GM18873 (cell line): Measurements from ENCODE around the gene CELF4.

ENCODE experiments used
- ATAC-seq: cut with Tn5 transposase; IDR thresholded peaks from one replicate; pipeline ENCODE4 v1.9.1; 2021; ENCODE audit warnings: mild to moderate bottlenecking, moderate library complexity, moderate number of reproducible peaks; ENCODE audit not compliant: unreplicated experiment, low FRiP score

Gene CELF4

GRCh38 chr18:37565101-37565976, at the start of gene CELF4:
Gene CELF4, minus strand, starts transcription at chr18:37565798.
- no peak for ATAC-seq

- no peak for ATAC-seq
Observed at GRCh38 chr18:37613253-37613565, 47.6 kb upstream of the CELF4 start.

DNA sequence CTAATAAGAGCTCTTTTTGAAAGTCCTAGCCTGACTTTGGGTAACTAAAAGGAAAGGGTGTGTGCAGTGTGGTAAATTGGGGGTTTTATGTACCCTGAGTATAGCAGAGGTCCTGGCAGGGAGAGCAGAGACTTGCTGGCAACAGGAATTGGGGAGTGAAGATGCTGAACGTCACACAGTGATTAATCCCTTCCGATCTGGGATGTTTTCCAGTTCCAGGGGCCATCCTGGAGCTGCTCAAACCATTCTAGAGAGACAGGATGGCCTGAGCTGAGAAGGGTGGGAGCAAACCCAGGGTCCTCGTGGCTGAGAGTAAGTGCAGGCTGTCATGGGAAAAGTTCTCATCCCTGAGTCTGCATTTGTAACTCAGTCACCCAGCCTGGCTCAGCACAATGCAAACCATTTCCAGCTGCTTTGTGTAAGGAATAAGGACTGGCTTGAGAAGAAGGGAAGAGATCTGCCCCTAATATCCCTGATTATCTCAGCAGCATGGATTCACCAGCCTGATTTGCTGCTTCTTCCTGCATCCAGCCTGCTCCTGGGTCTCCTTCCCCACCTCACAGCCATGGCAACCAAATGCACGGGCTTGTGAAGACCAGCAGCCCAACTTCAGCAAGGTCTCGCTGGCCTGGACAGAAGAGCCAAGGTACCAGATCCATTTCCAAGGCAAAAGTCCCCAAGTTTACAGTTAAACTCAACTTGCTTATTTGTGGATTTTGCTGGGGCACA, 47.1 kb upstream of the CELF4 start:
- ATAC-seq, result no peak

DNA sequence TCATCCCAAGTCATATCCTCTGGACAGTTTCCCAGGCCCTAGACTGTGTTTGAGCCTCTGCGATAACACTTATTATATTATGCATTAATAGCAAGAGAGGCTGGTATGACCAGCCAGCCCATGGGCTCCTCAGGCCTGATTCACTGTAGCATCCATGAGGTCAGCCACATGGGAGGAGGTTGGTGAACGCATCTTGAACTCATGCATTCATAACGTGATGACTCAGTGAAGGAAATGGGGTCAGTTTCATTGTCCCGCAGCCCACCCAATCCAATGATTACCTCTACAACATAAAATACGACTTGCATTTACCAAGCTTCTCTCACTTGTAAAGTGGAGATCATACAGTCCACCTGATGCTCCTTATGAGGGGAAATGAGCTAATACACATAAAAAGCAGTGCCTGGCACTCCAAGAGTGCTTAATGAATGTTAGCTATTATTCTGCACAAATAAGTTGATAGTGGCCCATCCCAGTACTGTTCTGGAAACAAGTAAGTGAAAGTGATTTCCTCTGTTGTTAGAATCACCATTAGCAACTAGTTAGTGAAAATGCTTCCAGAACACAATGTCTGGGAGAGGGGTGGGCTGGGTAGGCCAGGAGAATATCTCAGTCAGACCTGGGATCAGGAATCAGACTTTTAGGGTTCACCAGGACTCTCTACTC, 46.1 kb upstream of the CELF4 start:
- no peak for ATAC-seq

DNA sequence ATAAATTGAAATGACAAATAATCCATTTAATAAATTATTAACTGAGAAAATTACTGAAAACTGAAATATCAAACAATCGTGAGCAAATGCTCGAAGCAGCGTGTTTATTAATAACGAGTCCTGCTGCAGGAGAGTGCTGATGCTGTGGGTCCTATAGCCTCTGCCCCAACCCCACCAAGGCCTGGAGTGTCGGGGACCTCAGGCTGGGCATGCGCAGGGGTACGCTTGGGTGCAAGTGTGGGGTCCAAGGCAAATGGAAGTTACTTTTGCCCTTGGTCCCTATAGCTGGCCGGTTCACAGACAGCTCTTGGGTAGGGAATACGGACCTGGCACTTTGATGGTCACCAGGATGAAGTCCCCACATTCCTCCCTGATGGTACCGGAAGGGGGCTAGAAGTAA, 43.3 kb upstream of the CELF4 start:
- ATAC-seq, result no peak

- no peak for ATAC-seq
Observed at GRCh38 chr18:37607281-37607680, 41.7 kb upstream of the CELF4 start.

DNA sequence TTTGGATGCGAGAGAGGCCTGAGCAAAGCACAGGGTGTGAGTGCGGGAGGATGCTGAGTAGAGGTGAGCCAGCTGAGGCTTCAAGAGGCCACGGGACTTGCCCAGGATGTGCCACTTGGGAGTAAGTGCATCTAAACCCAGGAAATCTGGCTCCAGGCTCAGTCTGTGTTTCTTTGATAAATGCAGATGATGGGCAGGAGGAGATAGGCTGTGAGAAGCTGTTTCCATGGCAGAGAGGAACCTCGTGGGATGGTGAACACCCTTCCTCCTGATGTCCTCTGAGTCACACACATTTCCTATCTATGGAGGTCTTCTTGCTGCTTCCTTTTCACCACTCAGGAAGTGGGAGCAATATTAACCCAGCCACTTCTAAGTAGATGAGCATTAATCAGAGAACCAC, 38.4 kb upstream of the CELF4 start:
- ATAC-seq, result no peak

DNA sequence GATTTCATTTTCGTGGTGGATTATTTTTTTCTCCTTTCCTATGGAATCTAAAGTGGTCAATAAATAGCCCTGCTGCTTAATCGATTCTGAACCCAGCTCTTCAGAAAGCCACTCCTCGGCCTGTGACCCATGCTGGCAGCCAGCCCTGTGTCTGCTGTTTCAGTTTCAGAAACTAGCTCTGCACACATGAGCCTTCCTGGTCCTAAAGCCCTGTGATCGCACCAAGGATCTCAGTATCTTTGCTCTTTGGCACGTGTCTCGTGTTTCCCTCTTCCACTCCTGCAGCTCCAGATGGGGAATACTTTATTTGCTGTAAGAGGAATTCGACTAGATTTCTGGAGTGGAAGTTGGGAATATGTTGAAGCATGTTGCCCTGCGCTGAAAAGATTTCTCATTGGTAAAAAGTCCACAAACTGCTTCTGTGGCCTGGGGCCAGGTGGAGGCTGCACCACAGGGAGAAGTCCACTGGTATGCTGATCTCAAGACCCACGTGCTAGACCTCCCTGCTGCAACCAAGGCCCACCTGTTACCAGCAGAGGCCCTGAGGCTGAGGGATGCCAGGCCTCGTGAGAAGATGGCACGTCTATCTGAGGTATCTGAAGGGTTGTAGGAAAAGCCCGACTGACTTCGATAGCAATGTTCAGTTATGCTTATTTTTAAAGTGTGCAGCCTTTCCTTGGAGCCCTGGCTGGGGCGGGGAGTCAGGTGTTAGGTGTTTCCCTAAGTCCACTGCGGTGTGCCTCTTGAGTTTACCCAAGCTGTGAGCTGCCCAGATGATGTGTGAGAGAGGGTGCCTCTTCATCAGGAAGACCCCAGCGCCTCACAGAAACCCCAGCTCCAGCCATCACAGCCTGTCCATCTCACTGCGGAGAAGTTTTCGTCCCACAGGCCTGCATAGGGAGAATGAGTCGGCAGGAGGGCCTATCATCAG, 33.6 kb upstream of the CELF4 start:
- ATAC-seq, result no peak

- ATAC-seq, result no peak
Observed at GRCh38 chr18:37598396-37598795, 32.8 kb upstream of the CELF4 start.

GRCh38 chr18:37590346-37590745, 24.7 kb upstream of the CELF4 start:
- ATAC-seq, result no peak

DNA sequence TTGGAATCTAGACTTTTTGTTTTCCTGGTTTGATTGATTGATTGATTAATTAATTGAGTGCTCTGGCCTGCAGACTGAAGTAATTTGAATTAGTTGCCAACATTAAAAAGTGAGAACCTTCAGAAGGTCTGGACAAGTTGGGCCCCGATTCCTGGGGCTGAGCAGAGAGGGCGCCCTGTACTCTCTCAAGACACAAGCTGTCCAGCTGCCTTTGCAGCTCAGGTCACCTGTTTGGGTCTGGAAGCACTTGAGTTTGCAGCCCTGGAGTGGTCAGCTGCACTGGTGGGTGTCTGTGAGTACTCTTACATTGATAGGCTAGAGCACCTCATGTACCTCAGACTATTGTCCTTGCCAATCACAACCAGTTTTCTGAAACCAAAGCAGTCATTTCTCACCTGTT, 22.7 kb upstream of the CELF4 start:
- no peak for ATAC-seq

DNA sequence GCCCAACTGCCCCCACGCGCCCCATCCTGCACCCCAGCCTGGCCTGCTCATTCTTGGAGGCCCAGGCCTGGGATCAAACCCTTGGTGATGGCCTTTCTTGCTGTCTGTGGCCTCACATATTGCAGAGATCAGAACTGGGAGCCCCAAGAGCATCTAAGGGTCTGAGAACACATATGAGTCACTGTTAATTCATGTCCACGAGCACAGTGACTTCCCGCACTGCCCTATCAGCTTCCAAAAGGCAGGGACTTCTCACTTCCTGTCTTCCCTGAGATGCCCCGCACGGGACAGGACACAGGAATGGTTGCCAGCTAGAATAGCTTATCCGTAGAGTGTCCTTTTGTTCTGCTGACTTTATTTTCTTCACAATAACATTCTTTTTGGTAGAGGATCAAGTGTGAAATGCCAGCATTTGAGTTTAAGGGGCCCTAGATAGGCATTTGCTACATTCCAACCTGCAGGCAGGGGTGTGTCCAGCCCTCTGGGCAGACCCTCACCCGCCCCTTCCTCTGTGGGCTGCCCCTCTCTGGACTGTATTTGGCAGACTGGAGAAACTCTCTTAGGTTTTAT, 21.1 kb upstream of the CELF4 start:
- no peak for ATAC-seq

- ATAC-seq, result no peak
Observed at GRCh38 chr18:37584952-37585695, 19.5 kb upstream of the CELF4 start.

DNA sequence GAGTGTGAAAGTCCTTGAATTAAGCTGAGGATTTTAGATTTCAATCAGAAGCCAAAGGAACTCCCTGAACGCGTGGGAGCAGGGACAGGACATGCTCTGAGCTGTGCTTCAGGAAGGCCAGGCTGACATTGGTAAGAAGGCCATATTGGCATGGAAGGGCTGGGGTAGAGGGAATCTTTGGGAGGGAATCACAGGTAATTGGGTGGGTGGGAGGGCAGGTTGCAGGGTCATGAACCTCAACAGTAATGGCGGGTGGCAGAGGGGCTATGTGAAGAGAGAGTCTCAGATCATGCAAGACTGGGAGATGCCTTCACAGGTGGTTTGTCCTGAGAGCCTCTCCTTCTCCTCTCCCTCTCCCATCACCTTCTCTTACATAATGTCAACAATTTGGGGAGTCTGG, 18.6 kb upstream of the CELF4 start:
- no peak for ATAC-seq

DNA sequence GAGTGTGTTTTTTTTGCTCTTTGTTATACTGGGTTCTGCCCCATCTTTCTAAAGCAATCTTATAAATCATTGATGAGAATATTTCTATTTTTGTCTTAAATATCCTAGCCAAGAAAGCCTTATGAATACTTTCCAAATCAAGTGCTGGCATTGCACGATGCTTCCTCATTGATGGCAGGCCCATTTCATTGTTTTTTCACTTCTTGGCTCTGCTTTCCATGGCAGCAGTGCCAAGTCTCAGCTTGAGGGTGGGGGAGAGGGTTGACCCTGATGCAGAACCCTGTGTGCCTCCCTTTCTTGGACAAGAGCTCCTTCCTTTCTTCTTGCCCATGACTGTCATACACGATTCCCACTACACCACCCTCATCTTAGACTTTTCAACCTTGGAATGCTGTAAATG, 16.7 kb upstream of the CELF4 start:
- ATAC-seq, result no peak

- ATAC-seq, result no peak
Observed at GRCh38 chr18:37578886-37579513, 13.4 kb upstream of the CELF4 start.

DNA sequence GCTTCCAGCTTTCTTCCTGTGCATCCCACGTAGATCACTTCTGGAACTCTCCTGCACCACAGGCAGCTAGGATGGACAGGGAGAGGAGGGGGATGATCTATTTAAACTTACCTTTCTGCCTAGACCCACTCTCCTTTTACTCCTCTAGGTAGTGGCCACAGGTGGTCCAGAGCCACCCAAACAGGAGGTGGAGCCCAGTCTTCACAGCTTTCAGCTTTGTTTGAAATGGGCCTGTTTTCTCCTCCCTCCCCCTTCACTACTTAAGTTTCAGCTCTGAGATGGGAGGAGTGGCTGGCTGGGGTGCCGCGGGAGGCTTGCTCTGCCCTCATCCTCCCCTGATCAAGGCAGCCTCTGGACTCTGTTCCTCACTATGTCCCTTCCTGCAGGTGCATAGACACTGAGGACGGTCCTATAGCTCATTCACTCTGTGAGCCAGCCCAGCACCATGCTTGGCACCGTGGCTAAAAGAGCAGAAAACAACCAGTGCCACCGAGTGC, 12.6 kb upstream of the CELF4 start:
- ATAC-seq, result no peak

DNA sequence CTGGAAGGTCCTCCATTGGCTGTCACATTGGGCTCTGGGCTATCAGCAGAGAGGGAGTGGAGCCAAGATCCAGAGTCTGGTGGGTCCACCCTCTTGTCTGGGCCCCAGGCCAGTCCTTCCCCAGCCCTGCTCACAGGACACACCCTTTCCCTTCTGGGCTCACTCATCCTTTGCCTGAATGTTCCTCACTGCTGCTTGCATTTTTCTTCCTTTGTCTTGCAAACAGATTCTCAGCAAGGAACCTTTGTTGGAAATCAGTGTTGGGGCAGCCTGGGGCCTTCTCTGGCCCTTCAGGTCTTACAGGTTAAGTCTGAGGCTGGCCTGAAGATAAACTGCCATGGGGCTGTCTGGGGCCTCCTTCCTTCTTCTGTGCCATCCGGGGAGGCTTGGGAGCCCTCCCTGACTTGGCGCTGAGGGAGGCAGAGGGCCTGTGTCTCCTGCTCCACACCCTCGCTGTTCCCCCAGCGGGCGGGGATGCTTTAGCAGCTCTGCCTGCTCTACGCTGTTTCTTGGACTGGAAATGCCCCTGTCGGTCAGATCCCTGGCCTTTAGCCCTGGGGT, 11.5 kb upstream of the CELF4 start:
- no peak for ATAC-seq
